GM12872 (cell line): ENCODE results near the gene RSU1.

Experiments
- TF ChIP-seq, protein P1 (sequence below): IDR thresholded peaks from 3 replicates; pipeline ENCODE4 v1.5.1; 2011; ENCODE audit warnings: low read depth, mild to moderate bottlenecking, low read length, moderate library complexity; ENCODE audit not compliant: insufficient read depth

RSU1 gene

DNA sequence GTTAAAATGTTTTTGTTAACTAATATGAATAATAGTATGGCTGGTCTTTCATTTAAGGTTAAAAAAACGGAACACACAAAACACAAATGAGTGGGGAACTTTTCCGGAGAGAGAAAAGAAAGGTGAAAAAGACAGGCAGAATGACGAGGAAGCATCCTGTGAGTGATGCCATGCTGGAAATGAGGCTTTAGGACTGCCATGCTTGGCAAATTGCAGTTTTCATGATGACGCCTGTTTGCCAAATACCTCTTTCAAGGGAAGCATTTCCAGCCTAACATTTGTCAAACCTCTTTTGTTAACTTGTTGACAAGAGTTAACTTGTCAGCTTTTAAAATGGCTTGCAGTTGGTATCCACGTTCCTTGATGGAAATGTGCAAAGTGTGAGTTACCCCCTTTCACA lies 127.5 kb downstream of the RSU1 start:
- TF ChIP-seq, protein P1, sequence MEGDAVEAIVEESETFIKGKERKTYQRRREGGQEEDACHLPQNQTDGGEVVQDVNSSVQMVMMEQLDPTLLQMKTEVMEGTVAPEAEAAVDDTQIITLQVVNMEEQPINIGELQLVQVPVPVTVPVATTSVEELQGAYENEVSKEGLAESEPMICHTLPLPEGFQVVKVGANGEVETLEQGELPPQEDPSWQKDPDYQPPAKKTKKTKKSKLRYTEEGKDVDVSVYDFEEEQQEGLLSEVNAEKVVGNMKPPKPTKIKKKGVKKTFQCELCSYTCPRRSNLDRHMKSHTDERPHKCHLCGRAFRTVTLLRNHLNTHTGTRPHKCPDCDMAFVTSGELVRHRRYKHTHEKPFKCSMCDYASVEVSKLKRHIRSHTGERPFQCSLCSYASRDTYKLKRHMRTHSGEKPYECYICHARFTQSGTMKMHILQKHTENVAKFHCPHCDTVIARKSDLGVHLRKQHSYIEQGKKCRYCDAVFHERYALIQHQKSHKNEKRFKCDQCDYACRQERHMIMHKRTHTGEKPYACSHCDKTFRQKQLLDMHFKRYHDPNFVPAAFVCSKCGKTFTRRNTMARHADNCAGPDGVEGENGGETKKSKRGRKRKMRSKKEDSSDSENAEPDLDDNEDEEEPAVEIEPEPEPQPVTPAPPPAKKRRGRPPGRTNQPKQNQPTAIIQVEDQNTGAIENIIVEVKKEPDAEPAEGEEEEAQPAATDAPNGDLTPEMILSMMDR, result no peak

DNA sequence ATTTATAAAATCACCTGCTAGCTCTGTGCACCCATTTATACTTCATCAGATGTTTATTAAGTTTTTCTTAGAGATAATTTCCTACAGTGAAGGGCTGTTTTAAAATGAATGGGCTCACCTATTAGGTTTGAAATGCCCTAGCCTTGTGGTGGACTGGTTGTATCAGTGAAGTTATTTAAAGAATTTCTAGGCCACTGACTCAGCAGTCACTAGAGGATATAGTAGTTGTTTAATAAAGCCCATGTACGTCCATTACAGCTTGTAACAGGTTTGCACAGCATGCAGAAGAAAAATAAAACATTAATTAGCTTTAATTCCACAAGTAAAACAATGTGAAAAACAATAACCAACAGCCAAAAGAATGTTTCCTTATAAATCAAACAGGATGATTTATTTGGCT lies 128.0 kb downstream of the RSU1 start:
- TF ChIP-seq, protein P1, result no peak

DNA sequence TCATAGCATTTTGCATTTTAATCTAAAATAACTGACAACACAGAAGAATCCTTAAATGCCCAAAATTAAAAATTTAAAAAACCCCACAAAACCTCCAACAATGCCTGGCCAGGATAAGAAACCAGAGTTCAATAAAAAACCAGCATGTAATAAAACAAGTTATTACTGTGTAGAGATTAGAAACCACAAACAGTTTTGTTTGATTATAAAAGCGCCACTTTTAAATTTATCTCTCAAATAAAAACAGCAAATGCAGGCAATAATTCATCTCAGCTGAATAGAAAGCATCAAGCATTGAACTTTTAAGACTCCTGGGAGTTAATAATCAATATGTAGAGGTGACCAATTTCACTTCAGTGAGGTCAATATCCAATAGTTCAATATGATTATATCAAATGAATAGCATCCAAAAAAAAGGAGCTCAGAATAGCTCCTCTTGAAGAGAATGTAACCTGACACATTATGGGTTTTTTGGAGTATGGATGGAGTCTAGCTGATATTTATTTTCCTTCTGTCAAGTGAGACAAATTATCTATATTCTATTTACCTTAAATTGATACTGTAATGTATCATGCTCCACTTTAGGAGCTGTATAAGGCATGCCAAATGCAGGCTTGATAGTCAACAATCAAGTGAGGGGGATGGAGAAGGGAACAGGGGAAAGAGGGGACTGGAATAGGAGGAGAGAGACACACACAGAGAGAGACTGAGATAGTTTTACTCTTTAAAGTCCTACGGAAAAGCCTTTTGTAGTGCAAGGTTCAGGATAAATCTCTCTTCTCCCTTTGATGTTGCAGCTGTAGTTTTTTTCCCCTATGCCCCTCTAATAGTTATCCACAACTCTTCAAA lies 130.9 kb downstream of the RSU1 start:
- TF ChIP-seq, protein P1, result no peak

DNA sequence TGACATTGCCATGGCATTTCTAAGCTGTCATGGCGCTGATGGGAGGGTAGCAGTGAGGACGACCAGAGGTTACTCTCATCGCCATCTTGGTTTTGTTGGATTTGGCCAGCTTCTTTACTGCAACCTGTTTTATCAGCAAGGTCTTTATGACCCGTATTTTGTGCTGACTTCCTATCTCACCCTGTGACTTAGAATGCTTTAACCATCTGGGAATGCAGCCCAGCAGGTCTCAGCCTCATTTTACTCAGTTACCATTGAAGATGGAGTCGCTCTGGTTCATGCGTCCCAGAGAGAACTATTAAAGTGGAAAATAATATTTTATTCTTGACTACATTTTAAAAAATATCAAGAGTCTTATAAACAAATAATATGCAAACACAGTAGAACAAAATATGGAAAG lies 131.7 kb downstream of the RSU1 start:
- TF ChIP-seq, protein P1, result no peak

DNA sequence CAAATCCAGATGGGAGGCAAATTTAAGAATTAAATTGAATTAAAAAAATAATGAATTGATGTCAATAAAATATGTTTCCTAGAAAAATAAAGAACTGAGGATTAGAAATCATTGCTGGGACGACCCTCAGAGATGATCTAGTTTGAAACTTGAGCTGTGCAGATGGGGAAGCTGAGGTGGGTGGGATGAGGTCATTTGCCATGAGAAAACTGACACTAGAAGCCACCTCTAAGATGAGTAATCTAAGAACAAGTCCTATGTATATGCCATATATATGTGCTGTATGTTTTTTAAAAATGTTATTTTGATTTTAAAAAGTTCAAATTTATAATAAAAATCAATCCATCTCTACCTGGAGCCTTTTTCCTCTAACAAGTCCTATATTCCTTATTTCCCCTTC lies 135.7 kb downstream of the RSU1 start:
- TF ChIP-seq, protein P1, result no peak

DNA sequence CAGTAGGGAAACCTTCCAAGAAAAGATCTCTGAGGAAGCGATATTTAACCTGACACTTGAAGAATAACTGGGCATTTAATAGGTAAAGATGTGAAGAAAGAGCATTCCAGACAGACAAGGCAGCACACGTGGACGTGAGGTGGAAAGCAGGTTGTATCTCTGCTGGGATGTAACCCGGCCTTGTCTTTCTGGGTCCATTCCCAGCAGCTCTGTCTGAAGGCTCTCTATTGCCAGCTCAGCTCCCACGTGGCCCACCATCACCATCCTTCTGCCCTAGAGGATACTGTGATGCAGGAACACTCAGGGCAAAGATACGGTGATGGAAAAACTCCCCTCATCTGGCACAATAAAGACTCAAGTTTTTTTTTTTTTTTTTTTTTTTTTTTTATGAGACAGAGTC lies 137.7 kb downstream of the RSU1 start:
- TF ChIP-seq, protein P1, result no peak

DNA sequence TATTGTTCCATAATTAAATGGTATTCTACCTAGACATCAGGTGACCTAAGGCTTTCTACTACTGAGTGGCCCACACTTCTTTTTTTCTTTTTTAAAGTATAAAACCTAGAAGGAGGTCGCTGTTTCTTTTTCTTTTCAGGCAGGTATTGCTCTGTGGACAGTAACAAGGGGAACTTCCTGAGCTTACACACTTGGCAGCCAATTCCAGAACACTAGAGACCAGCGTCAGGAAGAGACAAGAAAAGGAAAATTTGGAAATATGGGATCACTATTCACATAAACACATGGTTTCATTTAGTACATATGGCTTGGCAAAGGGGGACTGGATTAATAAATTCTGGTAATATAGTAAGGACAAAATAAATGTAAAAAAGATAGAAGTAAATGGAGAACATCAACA lies 141.9 kb downstream of the RSU1 start:
- TF ChIP-seq, protein P1, result no peak
